Thoracic aorta (tissue), 2 donors: ENCODE measurements around the gene CDK18. TPM values are rescaled to one million over a fixed set of nuclear protein-coding genes. Genes with fewer than 3 reads are reported as not detected.

Source experiments
- ATAC-seq: fragments of 150-250 bp; one replicate; pipeline ENCODE4 v1.8.0; 2017; ENCODE audit warnings: low read depth; ENCODE audit not compliant: insufficient number of reproducible peaks, low FRiP score
- DNase-seq: peaks from one replicate; pipeline ENCODE4 v3.0.0-alpha.2; 2020; ENCODE audit warnings: low spot score
- H3K27ac ChIP-seq, 2 donors: fragments of 200-600 bp; sonication (generic); 1 replicate in 1 of 2; 2 replicates in 1 of 2; pipeline ENCODE4 v1.5.1; 2016; ENCODE audit warnings: mild to moderate bottlenecking in 2 of 2, moderate library complexity in 2 of 2
- H3K27me3 ChIP-seq: fragments of 200-600 bp; sonication (generic); replicated peaks from 2 replicates; pipeline ENCODE4 v1.6.0; 2016; ENCODE audit warnings: mild to moderate bottlenecking; ENCODE audit not compliant: insufficient read depth
- H3K36me3 ChIP-seq: fragments of 200-600 bp; sonication (generic); one replicate; pipeline ENCODE4 v1.5.1; 2016
- H3K4me1 ChIP-seq, 2 donors: fragments of 200-600 bp; sonication (generic); 1 replicate in 1 of 2; 2 replicates in 1 of 2; pipeline versions ENCODE4 v1.5.1 to v1.6.0; 2016; ENCODE audit warnings: low read depth in 2 of 2, mild to moderate bottlenecking in 1 of 2; ENCODE audit not compliant: control insufficient read depth in 1 of 2
- H3K4me3 ChIP-seq: fragments of 200-600 bp; sonication (generic); 2 replicates; pipeline ENCODE4 v1.5.1; 2016; ENCODE audit warnings: mild to moderate bottlenecking
- H3K9me3 ChIP-seq: fragments of 200-600 bp; sonication (generic); 2 replicates; pipeline ENCODE4 v1.5.1; 2016
- total RNA-seq, 2 donors: library from RNA; depleted of rRNA; stranded (reverse); fragments of >200 nt; gene quantifications; one replicate each; pipeline versions ENCODE4 v1.1.0 to v1.2.3, GENCODE V29; 2016
- TF ChIP-seq, protein P1 (sequence below): fragments of 200-600 bp; sonication (generic); IDR thresholded peaks from one replicate; pipeline ENCODE4 v1.5.1; 2019; ENCODE audit warnings: antibody characterized with exemption

Gene CDK18
- total RNA-seq, 2 donors from 2014 or later = 18.6 to 35.2 TPM

DNA sequence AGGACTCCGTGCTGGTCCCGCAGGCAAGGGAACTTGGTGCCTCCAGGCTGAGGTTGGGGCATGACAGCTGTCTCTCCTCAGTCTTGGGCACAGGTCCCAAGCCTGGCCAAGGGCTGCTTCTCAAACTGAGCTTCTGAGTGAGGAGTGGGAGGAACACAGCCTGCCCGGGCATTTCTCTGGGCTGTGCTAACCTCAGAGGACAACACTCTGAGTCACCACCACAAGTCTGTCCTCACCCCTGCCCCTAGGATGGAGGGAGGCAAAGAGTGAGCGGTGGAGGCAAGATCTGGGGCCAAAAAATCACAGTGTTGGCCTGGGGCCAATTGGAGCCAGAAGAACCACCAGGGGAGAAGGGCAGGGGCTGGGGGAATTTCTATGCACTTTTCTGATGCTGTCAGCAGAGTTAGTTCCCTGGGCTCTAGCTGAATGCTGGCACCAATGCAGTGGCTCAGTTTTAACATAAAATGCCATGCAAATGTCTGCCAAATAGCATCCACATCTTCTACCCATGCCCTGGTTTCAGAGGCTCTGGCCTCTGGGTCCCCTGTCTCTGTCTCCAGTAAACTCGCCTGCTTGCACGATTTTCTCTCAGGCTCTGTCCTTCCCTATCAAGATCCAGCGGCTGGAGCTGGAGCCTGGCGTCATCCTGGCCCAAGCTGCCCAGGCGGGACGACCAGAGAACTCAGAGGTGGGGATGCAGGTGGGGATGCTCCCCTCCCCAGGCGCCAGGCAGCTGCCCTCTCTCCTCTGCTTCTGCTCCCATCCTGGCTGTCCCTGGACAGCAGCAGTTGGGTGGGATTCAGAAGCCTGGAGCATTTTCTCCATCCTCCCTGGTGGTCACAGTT, 11.0 kb upstream of the CDK18 start:
- Histone ChIP-seq H3K4me3 (no peak overlapping the region), H3K36me3 (no peaks in the 10 kb centered on the region), H3K27me3 (no peaks in the 10 kb centered on the region), H3K9me3 (no peaks in the 10 kb centered on the region), H3K4me1 (peaks cover 15 to 21% of the 10 kb centered on the region in 2 donors), H3K27ac (peak overlapping the region; percentile 39 to 41)
- peak; percentile 29 for DNase-seq
- TF ChIP-seq, protein P1, sequence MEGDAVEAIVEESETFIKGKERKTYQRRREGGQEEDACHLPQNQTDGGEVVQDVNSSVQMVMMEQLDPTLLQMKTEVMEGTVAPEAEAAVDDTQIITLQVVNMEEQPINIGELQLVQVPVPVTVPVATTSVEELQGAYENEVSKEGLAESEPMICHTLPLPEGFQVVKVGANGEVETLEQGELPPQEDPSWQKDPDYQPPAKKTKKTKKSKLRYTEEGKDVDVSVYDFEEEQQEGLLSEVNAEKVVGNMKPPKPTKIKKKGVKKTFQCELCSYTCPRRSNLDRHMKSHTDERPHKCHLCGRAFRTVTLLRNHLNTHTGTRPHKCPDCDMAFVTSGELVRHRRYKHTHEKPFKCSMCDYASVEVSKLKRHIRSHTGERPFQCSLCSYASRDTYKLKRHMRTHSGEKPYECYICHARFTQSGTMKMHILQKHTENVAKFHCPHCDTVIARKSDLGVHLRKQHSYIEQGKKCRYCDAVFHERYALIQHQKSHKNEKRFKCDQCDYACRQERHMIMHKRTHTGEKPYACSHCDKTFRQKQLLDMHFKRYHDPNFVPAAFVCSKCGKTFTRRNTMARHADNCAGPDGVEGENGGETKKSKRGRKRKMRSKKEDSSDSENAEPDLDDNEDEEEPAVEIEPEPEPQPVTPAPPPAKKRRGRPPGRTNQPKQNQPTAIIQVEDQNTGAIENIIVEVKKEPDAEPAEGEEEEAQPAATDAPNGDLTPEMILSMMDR = no peak
- peak; percentile 68 for ATAC-seq

DNA sequence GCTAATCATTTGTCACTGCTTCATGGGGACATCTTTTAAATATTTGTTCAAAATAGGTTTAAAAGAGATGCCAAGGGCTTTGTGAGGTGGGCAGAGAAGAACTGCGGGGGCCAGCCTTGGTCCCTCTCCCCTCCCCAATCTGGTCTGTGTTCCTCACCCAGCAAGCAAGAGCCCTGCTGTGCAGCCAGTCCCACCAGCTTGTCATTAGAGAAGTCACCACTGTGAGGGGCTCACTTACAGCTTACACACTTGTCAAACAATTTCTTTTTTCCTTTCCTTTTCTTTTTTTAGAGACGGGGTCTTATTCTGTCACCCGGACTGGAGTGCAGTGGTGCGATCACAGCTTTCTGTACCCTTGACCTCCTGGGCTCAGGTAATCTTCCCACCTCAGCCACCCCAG, 10.4 kb upstream of the CDK18 start:
- ATAC-seq = no peak
- H3K27ac ChIP-seq = no peak overlapping the region

DNA sequence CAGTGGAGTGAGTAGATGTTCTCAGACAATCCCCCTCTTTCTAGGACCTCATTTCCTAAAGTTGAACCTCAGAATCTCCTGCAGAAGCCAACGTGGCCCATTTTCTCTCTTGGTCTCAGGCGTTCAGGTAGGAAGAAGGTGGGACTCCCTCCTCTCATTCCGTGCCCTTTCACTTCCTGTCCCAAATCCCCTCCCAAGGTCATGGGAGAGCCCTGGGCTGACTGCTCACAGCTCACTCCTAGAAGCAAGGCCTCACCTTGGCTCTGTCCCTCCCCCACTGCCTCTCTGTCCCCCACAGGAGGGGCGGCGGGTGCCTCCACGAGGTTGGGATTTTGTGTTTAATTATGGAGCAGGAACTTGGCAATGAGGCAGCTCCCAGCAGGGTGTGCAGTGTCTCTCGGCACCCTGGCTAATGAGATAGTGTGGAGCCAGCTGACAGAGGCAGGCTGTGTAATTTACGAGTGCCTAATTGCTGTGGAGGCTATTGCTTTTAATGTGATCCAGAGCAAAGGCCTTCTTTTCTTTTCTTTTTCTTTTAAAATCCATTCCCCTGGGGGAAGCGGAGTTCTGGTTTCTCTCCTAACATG, 9.1 kb upstream of the CDK18 start:
- DNase-seq (no peak), ATAC-seq (no peak)
- no peaks in the 10 kb centered on the region for H3K9me3 ChIP-seq
- peaks cover 15 to 21% of the 10 kb centered on the region in 2 donors for H3K4me1 ChIP-seq
- TF ChIP-seq, protein P1 = no peak
- H3K4me3 ChIP-seq = no peak overlapping the region
- no peaks in the 10 kb centered on the region for H3K36me3 ChIP-seq
- no peaks in the 10 kb centered on the region for H3K27me3 ChIP-seq
- H3K27ac ChIP-seq = no peak overlapping the region

More for the DNA sequence above, 10.4 kb upstream of the CDK18 start:
- H3K27me3 ChIP-seq = no peaks in the 10 kb centered on the region
- TF ChIP-seq, protein P1 = no peak
- H3K4me1 ChIP-seq = peaks cover 15 to 21% of the 10 kb centered on the region in 2 donors
- H3K9me3 ChIP-seq = no peaks in the 10 kb centered on the region
- H3K4me3 ChIP-seq = no peak overlapping the region
- H3K36me3 ChIP-seq = no peaks in the 10 kb centered on the region
- DNase-seq = no peak

DNA sequence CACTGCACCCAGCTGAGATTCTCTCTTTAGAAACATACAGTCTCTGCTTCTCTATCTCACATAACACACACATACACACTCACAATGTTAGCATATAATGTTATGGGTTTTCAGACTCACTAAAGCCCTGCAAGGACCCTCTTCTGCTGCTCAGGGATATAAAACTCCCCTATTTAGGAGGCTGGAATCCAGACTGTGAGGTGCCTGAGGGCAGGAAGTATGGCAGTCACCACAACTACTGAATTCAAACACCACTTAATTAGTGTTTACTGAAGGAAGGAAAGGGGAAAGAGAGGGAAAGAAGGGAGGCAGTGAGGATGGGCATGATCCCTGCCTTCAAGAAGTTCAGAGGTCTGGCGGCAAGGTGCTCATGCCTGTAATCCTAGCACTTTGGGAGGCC, 7.8 kb upstream of the CDK18 start:
- Histone ChIP-seq H3K4me1 (peaks cover 15 to 21% of the 10 kb centered on the region in 2 donors), H3K4me3 (no peak overlapping the region), H3K27me3 (no peaks in the 10 kb centered on the region), H3K9me3 (no peaks in the 10 kb centered on the region), H3K27ac (no peak overlapping the region), H3K36me3 (no peaks in the 10 kb centered on the region)
- no peak for DNase-seq
- TF ChIP-seq, protein P1 = no peak
- ATAC-seq = no peak

DNA sequence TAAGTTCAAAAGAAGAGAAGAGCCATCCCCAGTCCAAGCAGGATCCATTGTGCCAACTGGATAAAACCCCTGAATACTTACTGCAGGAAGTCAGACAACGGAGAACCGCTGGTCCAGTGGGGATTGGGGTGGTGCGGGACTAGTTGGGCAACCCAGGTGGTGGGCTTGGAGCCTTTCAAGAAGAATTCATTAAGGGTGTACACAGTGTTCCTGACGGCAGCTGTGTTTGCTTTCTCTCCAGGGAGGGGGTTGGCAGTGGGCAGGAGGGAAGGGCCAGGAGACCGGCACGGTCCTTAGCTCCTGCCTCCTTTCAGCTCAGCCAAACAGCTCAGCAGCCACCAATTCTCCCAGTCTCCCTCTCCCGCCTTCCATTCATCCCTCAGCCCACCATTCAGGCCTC, 7.1 kb upstream of the CDK18 start:
- DNase-seq (no peak), ATAC-seq (no peak)
- Histone ChIP-seq H3K4me3 (no peak overlapping the region), H3K4me1 (peaks cover 11 to 15% of the 10 kb centered on the region in 2 donors), H3K27ac (no peak overlapping the region), H3K27me3 (no peaks in the 10 kb centered on the region), H3K36me3 (no peaks in the 10 kb centered on the region), H3K9me3 (no peaks in the 10 kb centered on the region)
- TF ChIP-seq, protein P1 = no peak
